Mesodermal cell (in vitro differentiated cells): Measurements from ENCODE around the gene PLCH2.

Experiments
- H3K27ac ChIP-seq: 2 replicates; pipeline ENCODE4 v1.7.0; 2013; ENCODE audit warnings: mild to moderate bottlenecking, low read depth, low read length, moderate library complexity; ENCODE audit not compliant: severe bottlenecking
- H3K36me3 ChIP-seq: 2 replicates; pipeline ENCODE4 v1.7.1; 2013; ENCODE audit warnings: mild to moderate bottlenecking, low read length, moderate library complexity; ENCODE audit not compliant: control insufficient read depth, insufficient read depth
- H3K4me1 ChIP-seq: one replicate; pipeline ENCODE4 v1.7.1; 2013; ENCODE audit warnings: mild to moderate bottlenecking, low read length; ENCODE audit not compliant: insufficient read depth, control insufficient read depth, poor library complexity, severe bottlenecking
- H3K4me3 ChIP-seq: 2 replicates; pipeline ENCODE4 v1.7.0; 2013; ENCODE audit warnings: low read length, control low read depth, mild to moderate bottlenecking; ENCODE audit not compliant: insufficient read depth, poor library complexity, severe bottlenecking; ENCODE audit errors: extremely low read depth
- H3K9me3 ChIP-seq: 2 replicates; pipeline ENCODE4 v1.7.1; 2013; ENCODE audit warnings: mild to moderate bottlenecking, low read length, moderate library complexity; ENCODE audit not compliant: control insufficient read depth
- WGBS, 2 experiments: methylation state at CpG; one replicate each; pipeline ENCODE4 v1.1.5; 2013; ENCODE audit warnings: missing lambda C conversion rate in 2 of 2; ENCODE audit not compliant: insufficient coverage in 2 of 2; 5-methylcytosine and 5-hydroxymethylcytosine counted together

Gene PLCH2

DNA sequence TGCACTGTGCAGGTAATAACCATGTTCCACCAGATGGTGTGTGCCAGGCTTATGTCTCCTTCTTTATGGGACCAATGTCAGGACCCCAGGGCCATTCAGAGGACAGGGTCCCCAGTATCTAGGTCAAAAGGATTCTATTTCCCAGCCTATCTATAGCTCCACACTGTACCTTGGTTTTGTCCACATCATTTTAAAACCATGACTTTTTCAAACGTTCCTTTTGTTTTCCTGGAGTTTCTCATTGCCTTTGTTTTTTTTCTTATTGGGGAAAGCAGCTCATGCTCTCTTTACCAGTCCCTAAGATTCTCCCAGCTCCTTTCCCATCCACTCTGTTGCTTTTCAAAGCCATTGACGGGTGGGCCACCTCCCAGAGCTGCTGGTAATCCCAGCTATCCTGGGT is 12.6 kb downstream of the PLCH2 start:
- no peaks in the 10 kb centered on the region for H3K4me1 ChIP-seq
- H3K9me3 ChIP-seq: no peaks in the 10 kb centered on the region
- WGBS, 2 experiments: 67% methylated on average over 2 of the region's 2 CpGs; no CpG with 5 or more reads in 1 of the 2 experiments
- H3K4me3 ChIP-seq: no peak overlapping the region
- no peaks in the 10 kb centered on the region for H3K36me3 ChIP-seq
- no peak overlapping the region for H3K27ac ChIP-seq

DNA sequence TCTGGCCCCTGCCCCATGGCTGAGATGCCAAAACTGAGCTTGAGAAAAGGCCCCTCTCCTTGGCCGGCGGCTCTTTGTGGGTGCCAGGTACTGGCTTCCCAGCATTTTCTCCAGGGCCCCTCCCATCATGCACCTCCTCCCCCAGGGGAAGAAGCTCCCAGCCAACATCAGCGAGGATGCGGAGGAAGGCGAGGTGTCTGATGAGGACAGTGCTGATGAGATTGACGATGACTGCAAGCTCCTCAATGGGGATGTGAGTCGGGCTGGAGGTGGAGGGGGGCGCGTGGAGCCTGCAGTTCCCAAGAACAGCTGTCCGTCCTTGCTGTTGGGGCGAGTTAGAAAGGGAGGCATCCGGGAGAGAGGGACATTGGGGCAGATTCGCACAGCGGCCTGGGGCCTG is 13.5 kb downstream of the PLCH2 start:
- H3K36me3 ChIP-seq: no peaks in the 10 kb centered on the region
- WGBS, 2 experiments: 90 to 94% methylated on average over 10 to 11 of the region's 14 CpGs

DNA sequence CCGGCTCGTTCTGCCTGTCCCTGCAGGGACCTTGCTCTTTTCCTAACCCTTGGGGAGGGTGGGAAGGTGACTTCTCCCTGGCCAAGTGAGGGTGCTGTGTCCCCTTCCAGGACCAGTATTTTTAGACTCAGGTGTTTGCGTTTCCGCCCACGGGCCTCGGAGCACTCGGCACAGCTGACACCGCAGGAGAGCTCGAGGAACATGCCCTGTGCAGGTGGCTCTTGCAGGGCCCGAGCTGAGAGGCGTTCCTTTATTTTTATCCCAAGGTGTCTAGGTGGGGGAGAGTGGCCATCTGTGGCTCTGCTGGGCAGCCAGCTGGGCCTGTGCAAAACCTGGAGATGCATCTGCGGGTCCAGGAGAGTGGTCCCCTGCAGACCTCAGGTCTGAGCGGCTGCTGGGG is 16.0 kb downstream of the PLCH2 start:
- H3K9me3 ChIP-seq: no peaks in the 10 kb centered on the region
- 82 to 84% methylated on average over 9 to 13 of the region's 13 CpGs for WGBS, 2 experiments
- no peak overlapping the region for H3K4me3 ChIP-seq
- no peaks in the 10 kb centered on the region for H3K4me1 ChIP-seq
- H3K36me3 ChIP-seq: no peaks in the 10 kb centered on the region
- no peak overlapping the region for H3K27ac ChIP-seq

More for the DNA sequence above, 13.5 kb downstream of the PLCH2 start:
- H3K9me3 ChIP-seq: no peaks in the 10 kb centered on the region
- no peak overlapping the region for H3K4me3 ChIP-seq
- H3K4me1 ChIP-seq: no peaks in the 10 kb centered on the region
- H3K27ac ChIP-seq: no peak overlapping the region

DNA sequence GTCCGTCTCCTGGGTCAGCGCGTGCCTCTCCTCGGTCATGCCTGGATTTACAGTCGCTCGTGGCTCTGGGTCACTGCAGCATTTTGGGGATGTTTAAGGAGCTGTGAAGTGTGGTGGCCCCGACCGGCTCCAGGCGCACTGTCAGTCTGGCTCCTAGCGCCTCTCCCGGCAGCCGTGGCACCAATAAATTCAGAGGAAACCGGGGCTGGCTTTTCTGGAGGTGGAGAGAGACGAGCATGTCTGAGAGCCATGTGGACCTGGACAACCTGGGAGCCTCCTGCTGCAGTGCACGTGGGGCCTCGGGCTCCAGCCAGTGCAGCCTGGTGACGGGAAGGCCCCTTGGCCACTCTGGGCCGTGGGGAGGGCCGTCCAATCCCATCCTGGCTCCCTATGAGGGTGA is 17.1 kb downstream of the PLCH2 start:
- Histone ChIP-seq H3K4me3 (no peak overlapping the region), H3K36me3 (no peaks in the 10 kb centered on the region), H3K9me3 (no peaks in the 10 kb centered on the region), H3K4me1 (no peaks in the 10 kb centered on the region), H3K27ac (no peak overlapping the region)
- 86 to 88% methylated on average over 13 to 19 of the region's 19 CpGs for WGBS, 2 experiments

DNA sequence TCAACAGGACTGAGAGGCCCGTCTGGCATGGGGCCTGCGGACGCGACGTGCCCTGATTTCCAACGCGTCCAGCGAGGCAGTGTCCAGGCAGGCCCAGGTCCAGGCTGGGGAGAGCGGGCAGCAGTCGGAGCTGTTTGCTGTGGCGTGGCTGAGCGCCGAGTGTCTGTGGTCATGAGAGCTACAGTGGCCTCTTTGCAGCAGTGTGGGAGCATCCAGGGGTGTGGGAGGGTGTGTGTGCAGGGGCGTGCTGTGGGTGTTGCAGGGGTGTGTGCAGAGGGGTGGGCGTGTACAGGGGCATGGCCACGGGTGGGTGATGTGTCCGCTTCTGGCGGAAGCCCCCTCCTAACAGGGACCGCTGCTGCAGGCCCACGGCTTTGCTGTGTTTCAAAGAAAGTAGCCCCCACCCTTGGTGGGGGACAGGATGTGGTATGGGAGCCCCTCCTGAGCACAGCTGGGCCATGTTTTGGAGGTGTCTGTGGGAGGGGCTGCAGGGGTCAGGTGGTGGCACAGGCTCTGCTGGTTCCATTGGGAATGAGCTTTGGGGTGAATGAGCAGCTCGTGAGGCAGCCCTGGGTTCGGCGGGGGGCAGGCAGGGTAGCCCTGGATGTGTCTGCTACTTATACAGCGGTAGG is 17.7 kb downstream of the PLCH2 start:
- 95% methylated on average over 19 to 23 of the region's 24 CpGs for WGBS, 2 experiments
- H3K4me3 ChIP-seq: no peak overlapping the region
- H3K36me3 ChIP-seq: no peaks in the 10 kb centered on the region
- no peaks in the 10 kb centered on the region for H3K4me1 ChIP-seq
- no peaks in the 10 kb centered on the region for H3K9me3 ChIP-seq
- H3K27ac ChIP-seq: no peak overlapping the region

DNA sequence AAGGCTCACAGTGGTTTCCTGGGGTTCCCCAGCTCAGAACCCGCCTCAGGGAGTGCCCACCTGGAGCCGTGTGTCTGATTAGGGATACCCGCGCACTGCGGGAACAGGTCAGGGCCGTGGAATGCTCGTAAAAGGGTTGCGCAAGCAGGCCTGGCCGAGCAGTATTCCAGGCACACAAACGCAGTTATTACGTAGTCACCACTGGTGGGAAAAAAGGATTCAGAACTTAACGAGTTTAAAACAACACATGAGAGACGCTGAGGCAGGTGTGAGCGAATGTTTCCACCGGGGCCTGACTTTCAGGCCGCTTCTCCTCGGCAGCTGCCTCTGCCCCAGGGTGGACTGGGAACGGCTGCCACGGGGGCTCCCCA is 18.2 kb downstream of the PLCH2 start:
- Histone ChIP-seq H3K9me3 (no peaks in the 10 kb centered on the region), H3K4me3 (no peak overlapping the region), H3K4me1 (no peaks in the 10 kb centered on the region), H3K27ac (no peak overlapping the region), H3K36me3 (no peaks in the 10 kb centered on the region)
- 86 to 87% methylated on average over 17 to 19 of the region's 19 CpGs for WGBS, 2 experiments

DNA sequence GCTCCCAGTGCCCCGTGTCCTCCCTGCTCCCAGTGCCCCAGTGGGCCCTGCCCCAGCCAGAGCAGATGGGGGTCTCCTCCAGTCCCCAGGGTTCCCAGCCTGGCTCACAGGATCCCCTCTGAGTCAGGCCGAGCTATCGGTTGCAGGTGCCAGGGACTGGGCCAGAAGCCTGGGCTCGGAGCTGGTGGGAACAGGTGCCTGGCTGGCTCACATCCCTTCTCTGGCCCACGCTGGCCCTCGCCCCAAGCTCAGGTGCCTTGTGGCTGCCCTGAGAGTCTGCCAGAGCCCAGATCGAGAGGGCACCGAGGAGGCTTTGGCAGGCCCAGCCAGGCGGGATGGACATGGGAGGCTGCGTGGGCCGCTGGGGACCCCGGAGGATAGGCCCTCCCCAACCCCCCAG is 18.9 kb downstream of the PLCH2 start:
- H3K4me3 ChIP-seq: no peak overlapping the region
- H3K4me1 ChIP-seq: no peaks in the 10 kb centered on the region
- no peaks in the 10 kb centered on the region for H3K9me3 ChIP-seq
- WGBS, 2 experiments: 88 to 95% methylated on average over 9 to 10 of the region's 12 CpGs
- H3K27ac ChIP-seq: no peak overlapping the region
- no peaks in the 10 kb centered on the region for H3K36me3 ChIP-seq

DNA sequence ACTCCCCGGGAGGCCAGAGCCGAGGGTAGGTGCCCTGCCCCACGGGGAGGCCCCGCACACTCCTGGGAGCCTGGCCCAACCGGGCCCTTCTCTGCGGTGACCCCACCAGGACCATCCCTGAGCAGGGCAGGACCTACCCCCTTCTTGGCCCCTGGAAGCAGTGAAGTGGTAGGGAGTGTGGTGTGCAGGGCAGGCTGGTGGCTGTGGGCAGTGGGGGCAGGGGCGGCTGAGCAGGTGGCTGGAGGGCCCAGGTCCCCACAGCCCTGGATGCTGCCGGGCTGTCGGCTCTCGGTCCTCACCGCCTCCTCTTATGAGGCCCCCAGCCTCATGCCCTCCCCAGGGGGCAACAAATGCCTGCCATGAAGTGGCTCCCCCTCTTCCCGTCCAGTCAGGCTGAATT is 19.5 kb downstream of the PLCH2 start:
- 88 to 96% methylated on average over 6 to 10 of the region's 12 CpGs for WGBS, 2 experiments
- H3K9me3 ChIP-seq: no peaks in the 10 kb centered on the region
- no peak overlapping the region for H3K4me3 ChIP-seq
- no peaks in the 10 kb centered on the region for H3K4me1 ChIP-seq
- no peak overlapping the region for H3K27ac ChIP-seq
- H3K36me3 ChIP-seq: no peaks in the 10 kb centered on the region

DNA sequence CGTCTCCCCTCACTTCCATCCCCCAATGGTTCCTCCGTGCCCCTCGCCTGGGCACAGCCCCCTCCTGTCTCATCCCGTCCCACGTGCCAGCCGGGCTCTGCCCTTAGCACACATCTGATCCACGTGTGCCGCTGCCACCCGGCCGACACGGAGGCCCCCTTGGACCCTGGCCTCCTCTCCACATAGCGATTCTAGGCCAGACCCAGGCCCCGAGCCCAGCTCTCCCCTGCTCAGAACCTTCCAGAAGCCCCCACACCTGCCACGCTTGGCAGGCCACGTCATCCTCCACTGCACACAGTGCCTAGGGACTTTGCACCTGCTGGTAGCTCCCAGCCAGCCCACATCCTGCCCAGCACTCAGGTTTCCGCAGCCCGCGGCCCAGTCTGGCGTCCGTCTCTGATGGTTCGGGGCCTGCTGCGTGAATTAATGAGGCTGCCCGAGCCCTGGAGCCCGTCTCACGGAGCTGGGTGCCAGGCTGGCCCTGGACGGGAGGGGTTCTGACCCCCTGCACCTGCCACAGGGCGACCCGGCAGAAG is 20.1 kb downstream of the PLCH2 start:
- WGBS, 2 experiments: 91 to 93% methylated on average over 23 to 25 of the region's 28 CpGs
- Histone ChIP-seq H3K4me3 (no peak overlapping the region), H3K36me3 (no peaks in the 10 kb centered on the region), H3K27ac (no peak overlapping the region), H3K9me3 (no peaks in the 10 kb centered on the region), H3K4me1 (no peaks in the 10 kb centered on the region)

DNA sequence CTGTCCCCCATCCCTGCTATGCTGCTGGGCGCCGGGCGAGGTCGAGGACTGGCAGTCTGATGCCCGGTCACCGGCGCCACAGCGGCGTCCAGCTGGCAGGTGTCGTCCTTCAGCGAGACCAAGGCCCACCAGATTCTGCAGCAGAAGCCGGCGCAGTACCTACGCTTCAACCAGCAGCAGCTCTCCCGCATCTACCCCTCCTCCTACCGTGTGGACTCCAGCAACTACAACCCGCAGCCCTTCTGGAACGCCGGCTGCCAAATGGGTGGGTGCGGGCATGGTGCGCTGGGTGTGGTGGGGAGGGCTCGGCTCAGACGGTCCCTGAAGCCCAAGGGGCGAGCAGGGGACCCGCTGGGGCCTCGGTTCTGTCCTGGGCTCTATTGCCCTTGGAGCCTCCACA is 20.7 kb downstream of the PLCH2 start:
- H3K4me3 ChIP-seq: no peak overlapping the region
- no peak overlapping the region for H3K27ac ChIP-seq
- H3K36me3 ChIP-seq: no peaks in the 10 kb centered on the region
- no peaks in the 10 kb centered on the region for H3K9me3 ChIP-seq
- H3K4me1 ChIP-seq: no peaks in the 10 kb centered on the region
- WGBS, 2 experiments: 90 to 93% methylated on average over 17 to 26 of the region's 26 CpGs

DNA sequence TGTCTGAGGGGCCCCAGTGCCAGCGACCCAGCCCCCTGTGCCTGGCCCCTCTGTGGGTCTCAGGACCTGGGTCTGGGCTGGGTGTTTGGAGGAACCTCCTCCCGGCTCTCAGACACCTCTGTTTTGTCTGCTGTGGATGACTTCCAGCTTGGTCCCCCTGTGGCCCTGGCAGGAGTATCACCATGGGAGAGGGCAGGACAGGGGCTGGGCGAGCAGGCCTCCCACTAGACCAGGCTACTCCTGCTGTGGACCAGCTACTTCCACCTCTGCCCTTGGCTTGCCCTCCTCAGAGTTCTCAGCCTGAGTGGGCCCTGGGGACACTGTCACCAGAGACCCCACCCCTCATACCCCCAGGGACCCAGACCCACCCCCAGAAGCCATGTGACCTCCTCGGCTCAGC is 21.8 kb downstream of the PLCH2 start:
- no peak overlapping the region for H3K4me3 ChIP-seq
- no peaks in the 10 kb centered on the region for H3K36me3 ChIP-seq
- WGBS, 2 experiments: 64 to 85% methylated on average over 3 of the region's 4 CpGs
- no peaks in the 10 kb centered on the region for H3K9me3 ChIP-seq
- H3K27ac ChIP-seq: no peak overlapping the region
- H3K4me1 ChIP-seq: no peaks in the 10 kb centered on the region
